B cell (primary cell): ENCODE measurements around the gene CRIM1. TPM values are rescaled to one million over a fixed set of nuclear protein-coding genes. Genes with fewer than 3 reads are reported as not detected.

Source experiments
- ATAC-seq: fragments of 200-7000 bp; cut with Tn5 transposase; one replicate; pipeline ENCODE4 v1.10.0; 2021; ENCODE audit warnings: low read depth, mild to moderate bottlenecking, moderate number of reproducible peaks, moderate library complexity
- CTCF ChIA-PET: fragments of 350-600 bp; sonication (Branson Sonifier 250); formaldehyde crosslinking; loops from one replicate; lab custom pipeline; 2021; ENCODE audit warnings: antibody characterized with exemption, inconsistent platforms; lab: Charles Lee
- POLR2A ChIA-PET: fragments of 350-600 bp; sonication (Branson Sonifier 250); formaldehyde crosslinking; loops from one replicate; lab custom pipeline; 2021; ENCODE audit warnings: antibody characterized with exemption; lab: Charles Lee
- DNase-seq: peaks from one replicate; pipeline ENCODE4 v3.0.0; 2013
- H2AFZ ChIP-seq: 2 replicates; pipeline ENCODE4 v1.6.1; 2012; ENCODE audit warnings: mild to moderate bottlenecking, low read depth, low read length; ENCODE audit not compliant: insufficient read depth, poor library complexity, severe bottlenecking
- H3K27ac ChIP-seq, 2 donors: 1 replicate in 1 of 2; 2 replicates in 1 of 2; pipeline ENCODE4 v1.5.1; 2012 to 2013; ENCODE audit warnings: low read length in 2 of 2, mild to moderate bottlenecking in 2 of 2, moderate library complexity in 1 of 2
- H3K27me3 ChIP-seq, 4 experiments: fragments of 200-600 bp in 1 of 4; sonication (generic) in 1 of 4; replicated peaks in 1 of 4; 1 replicate in 2 of 4; 2 replicates in 2 of 4; pipeline versions ENCODE4 v1.6.1 to v1.7.0; 2013 to 2016; ENCODE audit warnings: low read length in 3 of 4, mild to moderate bottlenecking in 2 of 4, mixed read lengths in 1 of 4, moderate library complexity in 1 of 4; ENCODE audit not compliant: insufficient read depth in 4 of 4, control insufficient read depth in 3 of 4; ENCODE audit errors: control extremely low read depth in 1 of 4
- H3K36me3 ChIP-seq, 2 experiments: replicated peaks in 1 of 2; 1 replicate in 1 of 2; 2 replicates in 1 of 2; pipeline versions ENCODE4 v1.6.1 to v1.7.1; 2013; ENCODE audit warnings: low read length in 1 of 2; ENCODE audit not compliant: insufficient read depth in 2 of 2, control insufficient read depth in 1 of 2; ENCODE audit errors: control extremely low read depth in 1 of 2, extremely low read depth in 1 of 2
- H3K4me1 ChIP-seq, 2 donors: fragments of 200-600 bp in 1 of 2; sonication (generic) in 1 of 2; 1 replicate in 1 of 2; 2 replicates in 1 of 2; pipeline versions ENCODE4 v1.5.1 to v1.6.1; 2013 to 2017; ENCODE audit warnings: low read length in 2 of 2; ENCODE audit not compliant: control insufficient read depth in 2 of 2, insufficient read depth in 2 of 2
- H3K4me2 ChIP-seq: replicated peaks from 2 replicates; pipeline ENCODE3; 2012; ENCODE audit warnings: mild to moderate bottlenecking, low read depth, low read length; ENCODE audit not compliant: poor library complexity, severe bottlenecking
- H3K4me3 ChIP-seq, 5 experiments: fragments of 200-600 bp in 1 of 5; sonication (generic) in 1 of 5; 1 replicate in 3 of 5; 2 replicates in 2 of 5; pipeline versions ENCODE4 v1.5.1 to v1.7.0; 2011 to 2016; ENCODE audit warnings: low read length in 4 of 5, mild to moderate bottlenecking in 4 of 5, low read depth in 2 of 5, control low read depth in 1 of 5, moderate library complexity in 1 of 5; ENCODE audit not compliant: insufficient read depth in 1 of 5; ENCODE audit errors: control extremely low read depth in 1 of 5, extremely low read depth in 1 of 5
- H3K79me2 ChIP-seq: fragments of 200-600 bp; sonication (generic); one replicate; pipeline ENCODE4 v1.6.0; 2016; ENCODE audit warnings: low read length; ENCODE audit not compliant: control insufficient read depth, insufficient read depth
- H3K9ac ChIP-seq: fragments of 200-600 bp; sonication (generic); 2 replicates; pipeline ENCODE4 v1.6.1; 2017; ENCODE audit warnings: mild to moderate bottlenecking, low read length, moderate library complexity
- H3K9me3 ChIP-seq, 3 donors: one replicate each; pipeline versions ENCODE4 v1.6.1 to v1.7.1; 2013; ENCODE audit warnings: low read length in 2 of 3; ENCODE audit not compliant: control insufficient read depth in 2 of 3, insufficient read depth in 1 of 3; ENCODE audit errors: control extremely low read depth in 1 of 3
- H4K20me1 ChIP-seq: 2 replicates; pipeline ENCODE4 v1.6.0; 2012; ENCODE audit warnings: mild to moderate bottlenecking, low read length; ENCODE audit not compliant: insufficient read depth, control insufficient read depth, poor library complexity, severe bottlenecking
- H3K27ac Mint-ChIP-seq: one replicate; pipeline ENCODE4 v1.8.0; 2021; ENCODE audit warnings: mixed read lengths
- H3K27me3 Mint-ChIP-seq: one replicate; pipeline ENCODE4 v1.8.0; 2021; ENCODE audit warnings: mixed read lengths
- H3K4me1 Mint-ChIP-seq: one replicate; pipeline ENCODE4 v1.8.0; 2021; ENCODE audit warnings: mixed read lengths
- H3K4me3 Mint-ChIP-seq: one replicate; pipeline ENCODE4 v1.8.0; 2021; ENCODE audit warnings: mixed read lengths
- H3K9me3 Mint-ChIP-seq: one replicate; pipeline ENCODE4 v1.8.0; 2022; ENCODE audit warnings: mixed read lengths; ENCODE audit not compliant: insufficient read depth
- CTCF ChIP-seq: fragments of 200-600 bp; IDR thresholded peaks from one replicate; pipeline ENCODE4 v1.8.0; 2022; ENCODE audit warnings: antibody characterized with exemption, mild to moderate bottlenecking
- EZH2 ChIP-seq: IDR thresholded peaks from 2 replicates; pipeline ENCODE4 v1.6.1; 2012; ENCODE audit warnings: borderline replicate concordance, low read depth, mild to moderate bottlenecking, moderate library complexity, low read length; ENCODE audit not compliant: insufficient read depth, poor library complexity, severe bottlenecking
- WGBS: methylation state at CpG from one replicate; pipeline ENCODE4 v1.1.5; 2013; ENCODE audit warnings: missing lambda C conversion rate; ENCODE audit not compliant: insufficient coverage; 5-methylcytosine and 5-hydroxymethylcytosine counted together
- intact Hi-C: fragments of 100-400 bp; cut with micrococcal nuclease; formaldehyde crosslinking; loops from one replicate; pipeline ENCODE4 v1.10.0; 2022
- polyA plus RNA-seq: library from polyadenylated mRNA; depleted of rRNA; stranded (reverse); fragments of >200 nt; gene quantifications from 2 replicates; pipeline ENCODE4 v1.2.3, GENCODE V29; 2012
- total RNA-seq, 2 donors: library from RNA; stranded (reverse); fragments of 120-200 nt in 1 of 2; gene quantifications; 1 replicate in 1 of 2; 2 replicates in 1 of 2; pipeline versions ENCODE4 v1.2.3 to v1.2.4, GENCODE V29; 2013 to 2022

CRIM1 gene
- total and polyA plus RNA-seq, 2 donors (not counting 1 experiment from before 2014, with no cell fraction given) = 1.3 to 5.0 TPM

- Histone ChIP-seq H3K4me1 (peaks cover 17 to 19% of the 10 kb centered on the region in 2 donors), H2AFZ (no peak overlapping the region), H4K20me1 (no peaks in the 10 kb centered on the region), H3K36me3 (no peaks in the 10 kb centered on the region), H3K4me2 (no peak overlapping the region), H3K79me2 (no peaks in the 10 kb centered on the region), H3K27ac (no peak overlapping the region), H3K9me3 (no peaks in the 10 kb centered on the region), H3K4me3 (no peak overlapping the region), H3K27me3 (no peaks in the 10 kb centered on the region), H3K9ac (no peak overlapping the region)
- whole genome bisulfite sequencing = 100% methylated on average over 1 of the region's 4 CpGs
- TF ChIP-seq CTCF = no peak
- no peak for TF ChIP-seq EZH2
- Mint-ChIP-seq H3K4me1 (peaks cover 8% of the 10 kb centered on the region), H3K9me3 (no peaks in the 10 kb centered on the region), H3K4me3 (no peak overlapping the region), H3K27ac (no peak overlapping the region), H3K27me3 (no peaks in the 10 kb centered on the region)
- no peak for DNase-seq
- ATAC-seq = no peak
- intact Hi-C loops = no loop called here
- ChIA-PET CTCF (interaction anchor here (0.7 kb wide), 1 partner anchor 11 kb away, joined by 6 read pairs; no protein-coding TSS in a partner anchor), POLR2A (no interaction called here)
Observed at GRCh38 chr2:36407413-36407812, 51.8 kb downstream of the CRIM1 start.

GRCh38 chr2:36408198-36408703 is 52.7 kb downstream of the CRIM1 start:
- H3K4me2 ChIP-seq = no peak overlapping the region

More at GRCh38 chr2:36408198-36408703, 52.7 kb downstream of the CRIM1 start:
- Histone ChIP-seq H3K4me3 (no peak overlapping the region), H3K27ac (no peak overlapping the region), H3K36me3 (no peaks in the 10 kb centered on the region), H3K79me2 (no peaks in the 10 kb centered on the region), H4K20me1 (no peaks in the 10 kb centered on the region), H2AFZ (no peak overlapping the region), H3K4me1 (peaks cover 17 to 19% of the 10 kb centered on the region in 2 donors), H3K9ac (no peak overlapping the region), H3K9me3 (no peaks in the 10 kb centered on the region), H3K27me3 (no peaks in the 10 kb centered on the region)
- ChIA-PET CTCF (interaction anchor here (0.7 kb wide), 1 partner anchor 11 kb away, joined by 6 read pairs; no protein-coding TSS in a partner anchor), POLR2A (no interaction called here)
- H3K27me3 Mint-ChIP-seq = no peaks in the 10 kb centered on the region
- H3K9me3 Mint-ChIP-seq = no peaks in the 10 kb centered on the region
- intact Hi-C loops = no loop called here
- peaks cover 8% of the 10 kb centered on the region for H3K4me1 Mint-ChIP-seq
- DNase-seq = no peak
- TF ChIP-seq CTCF = no peak
- TF ChIP-seq EZH2 = no peak
- ATAC-seq = no peak
- no peak overlapping the region for H3K27ac Mint-ChIP-seq
- no peak overlapping the region for H3K4me3 Mint-ChIP-seq
- WGBS = 98% methylated on average over 8 of the region's 10 CpGs
